Peyer's patch (tissue), 4 donors: ENCODE measurements around the gene FAR2.

ENCODE experiments used
- POLR2A ChIP-seq, 2 donors: fragments of 450-650 bp; IDR thresholded peaks; one replicate each; pipeline ENCODE4 v1.5.1; 2017; ENCODE audit warnings: antibody characterized with exemption in 2 of 2, mild to moderate bottlenecking in 2 of 2, moderate library complexity in 2 of 2
- TF ChIP-seq, protein P1 (sequence below), 6 experiments: fragments of 450-650 bp in 4 of 6; fragments of 200-600 bp in 2 of 6; sonication (generic) in 1 of 6; IDR thresholded peaks; one replicate each; pipeline ENCODE4 v1.5.1; 2017 to 2019; ENCODE audit warnings: antibody characterized with exemption in 6 of 6, mild to moderate bottlenecking in 3 of 6, moderate library complexity in 1 of 6

DNA sequence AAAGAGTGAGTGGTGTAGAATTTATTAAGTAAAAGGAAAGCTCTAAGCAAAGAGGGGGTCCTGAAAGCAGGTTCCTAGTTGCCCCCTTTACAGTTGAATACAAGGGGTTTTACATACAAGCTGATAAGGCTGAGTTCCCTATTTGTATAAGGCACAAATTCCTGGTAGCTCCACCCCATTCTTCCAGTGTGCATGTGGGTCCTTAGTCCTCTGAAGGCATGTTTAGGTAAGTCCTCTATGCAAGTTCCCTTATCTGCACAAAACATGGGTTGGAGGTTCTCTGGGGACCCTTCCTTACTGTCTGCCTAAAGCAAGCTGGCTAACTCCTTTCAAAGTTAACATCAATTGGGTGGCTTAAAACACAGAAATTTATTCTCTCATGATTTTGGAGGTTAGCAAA, 2.9 kb upstream of the FAR2 start:
- TF ChIP-seq, protein P1, sequence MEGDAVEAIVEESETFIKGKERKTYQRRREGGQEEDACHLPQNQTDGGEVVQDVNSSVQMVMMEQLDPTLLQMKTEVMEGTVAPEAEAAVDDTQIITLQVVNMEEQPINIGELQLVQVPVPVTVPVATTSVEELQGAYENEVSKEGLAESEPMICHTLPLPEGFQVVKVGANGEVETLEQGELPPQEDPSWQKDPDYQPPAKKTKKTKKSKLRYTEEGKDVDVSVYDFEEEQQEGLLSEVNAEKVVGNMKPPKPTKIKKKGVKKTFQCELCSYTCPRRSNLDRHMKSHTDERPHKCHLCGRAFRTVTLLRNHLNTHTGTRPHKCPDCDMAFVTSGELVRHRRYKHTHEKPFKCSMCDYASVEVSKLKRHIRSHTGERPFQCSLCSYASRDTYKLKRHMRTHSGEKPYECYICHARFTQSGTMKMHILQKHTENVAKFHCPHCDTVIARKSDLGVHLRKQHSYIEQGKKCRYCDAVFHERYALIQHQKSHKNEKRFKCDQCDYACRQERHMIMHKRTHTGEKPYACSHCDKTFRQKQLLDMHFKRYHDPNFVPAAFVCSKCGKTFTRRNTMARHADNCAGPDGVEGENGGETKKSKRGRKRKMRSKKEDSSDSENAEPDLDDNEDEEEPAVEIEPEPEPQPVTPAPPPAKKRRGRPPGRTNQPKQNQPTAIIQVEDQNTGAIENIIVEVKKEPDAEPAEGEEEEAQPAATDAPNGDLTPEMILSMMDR (IDR thresholded peaks at IDR 0.05): no peak
- no peak for TF ChIP-seq POLR2A (IDR thresholded peaks at IDR 0.05)
